GM18505 (cell line): ENCODE data around the gene BCAS4.

Experiments
- ATAC-seq: cut with Tn5 transposase; IDR thresholded peaks from one replicate; pipeline ENCODE4 v1.9.1; 2021; ENCODE audit not compliant: unreplicated experiment
- POLR2A ChIP-seq: IDR thresholded peaks from 4 replicates; pipeline ENCODE4 v1.6.1; 2011; ENCODE audit warnings: borderline replicate concordance; ENCODE audit not compliant: insufficient read depth, insufficient read length; ENCODE audit errors: extremely low read depth

BCAS4 gene

DNA sequence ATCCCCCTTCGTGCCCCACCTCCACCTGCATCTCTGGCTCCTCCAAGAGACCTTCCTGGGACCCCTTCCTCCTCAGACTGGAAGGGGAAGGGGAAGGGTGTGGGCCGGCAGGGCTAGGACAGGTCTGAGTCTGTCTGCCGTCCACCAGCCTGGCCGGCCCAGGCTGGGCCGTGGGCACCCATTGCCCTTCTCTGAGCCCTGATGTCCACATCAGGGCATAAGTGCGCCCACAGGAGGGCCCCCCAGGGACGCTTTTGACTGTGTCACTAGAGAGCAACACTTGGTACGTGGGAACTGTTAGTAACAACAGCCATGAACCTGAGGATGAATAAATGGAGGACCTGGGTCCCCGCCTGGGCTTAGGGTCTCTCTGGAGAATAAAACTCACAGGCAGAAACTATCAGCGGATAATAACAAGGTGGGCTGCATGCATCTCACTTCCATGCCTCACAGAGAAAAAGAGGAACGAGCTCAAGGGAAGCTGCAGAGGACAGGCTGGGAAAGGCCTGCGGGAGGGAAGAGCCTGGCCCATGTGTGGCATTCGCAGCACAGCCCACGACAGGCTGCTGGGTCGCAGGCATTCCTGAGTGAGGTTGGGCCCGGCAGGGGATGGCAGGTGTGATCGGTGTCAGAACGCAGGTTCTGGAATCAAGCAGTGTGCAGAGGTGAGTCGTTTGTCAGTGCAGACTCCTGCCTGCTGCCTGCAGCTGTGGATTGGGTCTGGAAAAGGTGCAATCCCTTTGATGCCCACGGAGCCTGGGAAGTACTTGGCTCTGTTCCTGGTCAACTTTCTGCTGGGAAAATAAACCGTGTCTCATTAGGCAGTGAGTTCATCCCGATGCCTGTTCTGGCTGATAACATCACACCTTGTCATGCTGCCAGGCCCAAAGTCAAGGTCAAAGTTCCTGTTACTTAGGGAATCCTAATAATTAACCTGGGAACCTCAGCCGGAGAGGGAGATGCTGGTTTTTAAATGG is 60.9 kb downstream of the BCAS4 start:
- no peak for TF ChIP-seq POLR2A
- no peak for ATAC-seq

DNA sequence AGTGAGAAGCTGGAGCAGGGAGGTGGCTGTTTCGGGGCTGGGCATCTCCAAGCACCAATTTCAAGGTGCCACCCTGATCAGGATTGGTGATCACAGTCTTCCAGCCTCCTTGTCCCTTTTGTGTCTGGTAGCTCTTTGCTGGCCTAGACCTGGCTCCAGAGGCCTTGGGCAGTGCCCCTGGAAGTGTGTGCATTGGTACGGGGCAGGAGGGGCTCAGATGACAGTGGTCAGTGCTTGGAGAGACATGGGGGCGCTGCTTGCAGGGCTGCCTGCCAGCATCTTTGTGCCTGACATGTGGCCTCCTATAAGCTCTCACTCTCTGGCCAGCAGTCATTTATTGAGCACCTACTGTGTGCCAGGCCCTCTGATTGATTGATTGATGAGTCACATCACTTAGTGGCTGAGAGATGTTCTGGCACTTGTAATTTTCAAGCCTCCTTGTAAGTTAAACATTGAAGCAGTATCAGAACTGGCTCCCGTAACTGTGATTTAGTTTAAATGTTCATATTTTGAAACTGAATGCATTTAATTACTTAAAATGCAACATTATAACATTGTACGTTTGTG is 61.7 kb downstream of the BCAS4 start:
- TF ChIP-seq POLR2A: no peak
- no peak for ATAC-seq

DNA sequence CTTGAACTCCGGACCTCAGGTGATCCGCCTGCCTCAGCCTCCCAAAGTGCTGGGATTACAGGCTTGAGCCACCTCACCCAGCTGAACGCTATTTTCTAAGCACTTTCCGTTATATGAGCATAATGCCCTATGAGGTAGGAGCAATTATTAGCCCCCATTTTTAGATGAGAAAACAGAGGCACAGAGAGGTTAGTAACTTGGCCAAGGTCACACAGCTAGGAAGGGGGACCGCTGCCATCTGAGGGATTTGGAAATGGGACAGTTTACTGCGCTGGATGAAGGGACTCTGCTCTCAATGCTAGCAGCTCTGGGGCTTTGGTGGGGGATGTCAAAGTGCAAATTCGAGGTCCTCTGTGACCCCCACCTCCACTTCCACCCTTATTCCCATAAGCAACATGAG is 62.5 kb downstream of the BCAS4 start:
- no peak for TF ChIP-seq POLR2A
- ATAC-seq: no peak

DNA sequence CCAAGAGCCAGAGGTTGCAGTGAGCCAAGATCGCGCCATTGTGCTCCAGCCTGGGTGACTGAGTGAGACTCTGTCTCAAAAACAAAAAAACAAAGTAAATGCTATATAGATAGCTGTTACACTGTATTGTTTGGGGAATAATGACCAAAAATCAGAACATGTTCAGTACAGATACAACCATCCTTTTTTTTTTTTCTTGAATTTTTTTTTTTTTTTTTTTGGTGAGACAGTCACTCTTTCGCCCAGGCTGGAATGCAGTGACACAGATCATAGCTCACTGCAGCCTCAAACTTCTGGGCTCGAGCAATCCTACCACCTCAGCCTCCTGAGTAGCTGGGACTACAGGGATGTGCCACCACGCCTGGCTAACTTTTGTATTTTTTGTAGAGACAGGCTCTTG is 63.7 kb downstream of the BCAS4 start:
- TF ChIP-seq POLR2A: no peak
- ATAC-seq: no peak

DNA sequence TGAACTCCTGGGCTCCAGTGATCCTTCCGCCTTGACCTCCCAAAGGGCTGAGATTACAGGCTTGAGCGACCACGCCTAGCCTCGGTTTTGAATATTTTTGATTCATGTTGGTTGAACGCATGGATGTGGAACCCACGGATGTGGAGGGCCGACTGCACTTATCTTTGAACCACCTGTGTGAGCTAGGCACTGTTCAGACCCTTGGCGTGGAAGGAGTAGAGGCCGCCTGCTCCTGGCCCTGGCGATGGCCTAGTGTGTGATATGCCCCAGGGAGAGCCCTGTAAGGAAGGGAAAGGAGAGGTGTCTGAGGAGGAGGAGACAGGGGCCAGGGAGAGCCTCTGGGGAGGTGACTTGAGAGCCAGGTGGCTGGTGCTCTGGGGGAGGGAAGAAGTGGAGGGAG is 64.3 kb downstream of the BCAS4 start:
- no peak for ATAC-seq
- no peak for TF ChIP-seq POLR2A

DNA sequence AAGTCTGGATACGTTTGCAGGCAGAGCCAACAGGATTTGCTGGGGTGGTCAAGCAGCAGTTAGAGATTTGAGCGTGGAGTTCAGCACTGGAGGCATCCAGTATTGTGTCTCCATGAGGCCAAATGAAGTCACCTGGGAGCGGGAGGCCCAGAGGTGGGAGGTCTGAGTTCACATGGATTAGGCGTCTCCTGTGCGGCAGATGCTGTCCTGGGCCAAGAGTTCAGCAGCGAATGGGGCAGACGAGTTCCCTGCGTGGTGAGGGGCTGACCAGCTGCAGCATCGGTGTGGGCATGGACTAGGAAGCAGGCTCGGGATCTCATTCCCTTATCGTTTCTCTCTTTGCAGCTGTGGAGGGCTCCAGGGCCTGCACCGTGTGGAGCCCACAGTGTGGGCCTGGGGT is 66.2 kb downstream of the BCAS4 start:
- TF ChIP-seq POLR2A: no peak
- ATAC-seq: no peak

DNA sequence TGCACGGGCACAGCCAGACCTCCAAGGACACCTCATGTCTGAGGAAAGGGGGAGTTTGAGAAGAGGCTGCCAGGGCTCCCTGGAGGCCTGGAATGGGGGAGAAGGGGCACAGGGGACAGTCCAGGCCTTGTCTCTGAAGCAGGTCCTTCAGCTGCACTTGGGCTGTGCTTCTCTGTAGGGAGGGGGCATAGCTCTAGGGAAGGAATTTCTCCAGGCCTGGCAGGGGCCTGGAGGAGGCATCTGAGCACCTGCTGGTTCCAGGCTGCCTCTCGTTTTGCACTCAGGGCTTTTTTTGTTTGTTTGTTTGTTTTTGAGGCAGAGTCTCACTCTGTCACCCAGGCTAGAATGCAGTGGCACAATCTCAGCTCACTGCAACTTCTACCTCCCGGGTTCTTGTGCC is 67.7 kb downstream of the BCAS4 start:
- ATAC-seq: no peak
- no peak for TF ChIP-seq POLR2A

DNA sequence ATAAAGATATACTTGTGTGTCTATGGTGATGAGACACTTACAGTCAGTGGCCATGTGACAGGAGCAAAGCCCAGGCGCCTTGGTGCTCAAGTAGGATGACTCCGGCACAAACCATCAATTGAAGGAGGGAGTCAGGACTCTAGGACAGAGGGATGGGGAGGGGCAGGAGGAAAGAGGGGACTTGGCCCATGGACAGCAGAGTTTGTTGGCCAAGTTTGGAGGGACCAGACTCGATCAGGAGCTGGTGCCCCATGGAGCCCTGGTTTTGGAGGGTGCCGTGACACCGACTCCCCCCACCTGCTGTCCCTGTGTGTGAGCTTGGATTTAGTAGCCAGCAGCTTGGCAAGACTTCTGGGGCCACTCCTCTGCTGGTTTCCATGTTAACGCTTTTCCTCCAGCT is 70.3 kb downstream of the BCAS4 start:
- no peak for TF ChIP-seq POLR2A
- ATAC-seq: no peak

DNA sequence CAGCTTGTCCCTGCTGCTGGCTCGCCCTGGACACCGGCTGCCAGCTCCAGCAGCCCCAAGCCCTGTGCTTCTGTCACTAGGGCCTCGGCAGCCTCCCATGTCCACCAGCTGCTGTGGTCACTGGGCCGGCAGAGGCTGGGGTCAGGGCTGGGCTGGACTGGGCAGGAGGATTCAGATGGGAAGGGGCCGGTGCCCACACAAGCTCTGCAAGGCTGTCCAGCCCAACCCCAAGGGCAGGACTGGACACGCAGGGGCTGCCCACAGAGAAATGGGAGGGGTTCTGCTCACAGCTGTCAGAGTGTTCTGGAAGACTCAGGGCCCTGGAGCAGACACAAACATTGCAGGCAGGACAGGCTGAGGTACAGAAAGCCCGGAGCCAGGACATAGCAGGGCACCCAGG is 70.7 kb downstream of the BCAS4 start:
- TF ChIP-seq POLR2A: no peak
- no peak for ATAC-seq

DNA sequence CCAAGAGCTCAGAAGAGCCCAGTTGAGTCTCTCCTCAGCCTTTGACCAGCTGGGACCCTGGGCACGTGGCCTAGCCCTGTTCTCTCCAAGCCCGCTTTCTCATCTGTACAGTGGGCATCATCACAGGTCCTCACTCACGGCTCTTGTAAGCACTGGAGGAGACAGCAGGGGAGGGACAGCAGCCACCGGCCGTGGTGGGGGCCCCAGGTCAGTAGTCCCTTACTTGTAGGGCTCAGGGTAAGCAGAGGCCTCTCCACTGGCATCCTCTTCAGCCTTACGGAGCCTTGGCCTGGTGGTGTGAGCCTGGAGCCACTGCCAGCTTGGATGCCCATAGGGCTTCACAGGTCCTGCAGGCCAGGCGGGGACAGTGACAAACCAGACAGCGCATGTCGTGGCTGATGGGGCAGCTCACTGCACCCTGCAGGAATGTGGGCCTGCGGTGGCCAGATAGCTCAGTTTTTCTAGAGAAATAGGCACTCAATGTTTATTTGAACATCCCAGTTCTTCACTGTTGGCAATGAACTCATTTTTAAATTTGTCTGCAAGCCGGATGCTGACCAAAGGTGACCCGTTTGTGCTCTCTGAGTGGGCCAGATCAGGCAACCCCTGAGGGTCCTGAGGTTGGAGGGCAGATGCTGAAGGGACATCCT is 71.3 kb downstream of the BCAS4 start:
- no peak for TF ChIP-seq POLR2A
- ATAC-seq: no peak

DNA sequence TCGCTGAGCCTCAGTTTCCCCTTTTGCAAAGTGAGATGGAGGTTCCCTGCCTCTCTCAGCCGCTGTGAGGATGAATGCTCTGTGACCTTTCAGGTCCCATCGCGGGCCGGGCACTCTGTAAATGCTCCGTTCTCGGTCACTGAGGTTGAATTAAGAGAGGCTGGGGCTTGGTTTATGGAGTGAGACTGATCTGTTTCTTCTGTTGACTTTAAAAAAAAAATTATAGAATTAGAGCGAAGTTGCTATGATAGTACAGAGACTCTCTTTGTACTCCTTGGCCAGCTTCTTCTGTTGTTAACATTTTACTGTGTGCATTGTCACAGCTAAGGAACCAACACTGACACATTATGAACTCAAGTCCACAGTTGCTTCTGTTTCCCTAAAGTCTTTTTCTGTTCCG is 72.0 kb downstream of the BCAS4 start:
- ATAC-seq: no peak
- peak; percentile 7 for TF ChIP-seq POLR2A

DNA sequence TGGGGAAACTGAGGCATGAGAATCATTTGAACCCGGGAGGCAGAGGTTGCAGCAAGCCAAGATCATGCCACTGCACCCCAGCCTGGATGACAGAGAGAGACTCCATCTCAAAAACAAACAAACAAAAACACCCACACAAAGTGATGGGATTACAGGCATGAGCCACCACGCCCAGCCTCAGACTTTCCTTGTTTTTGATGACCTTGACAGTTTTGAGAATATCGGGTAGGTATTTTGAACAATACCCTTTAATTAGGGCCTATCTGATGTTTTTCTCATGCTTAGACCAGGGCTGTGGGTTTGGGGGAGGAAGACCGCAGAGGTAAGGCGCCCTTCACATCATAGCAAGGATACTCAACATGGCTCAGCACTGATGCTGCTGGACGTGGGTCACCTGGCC is 72.9 kb downstream of the BCAS4 start:
- no peak for ATAC-seq
- TF ChIP-seq POLR2A: no peak

DNA sequence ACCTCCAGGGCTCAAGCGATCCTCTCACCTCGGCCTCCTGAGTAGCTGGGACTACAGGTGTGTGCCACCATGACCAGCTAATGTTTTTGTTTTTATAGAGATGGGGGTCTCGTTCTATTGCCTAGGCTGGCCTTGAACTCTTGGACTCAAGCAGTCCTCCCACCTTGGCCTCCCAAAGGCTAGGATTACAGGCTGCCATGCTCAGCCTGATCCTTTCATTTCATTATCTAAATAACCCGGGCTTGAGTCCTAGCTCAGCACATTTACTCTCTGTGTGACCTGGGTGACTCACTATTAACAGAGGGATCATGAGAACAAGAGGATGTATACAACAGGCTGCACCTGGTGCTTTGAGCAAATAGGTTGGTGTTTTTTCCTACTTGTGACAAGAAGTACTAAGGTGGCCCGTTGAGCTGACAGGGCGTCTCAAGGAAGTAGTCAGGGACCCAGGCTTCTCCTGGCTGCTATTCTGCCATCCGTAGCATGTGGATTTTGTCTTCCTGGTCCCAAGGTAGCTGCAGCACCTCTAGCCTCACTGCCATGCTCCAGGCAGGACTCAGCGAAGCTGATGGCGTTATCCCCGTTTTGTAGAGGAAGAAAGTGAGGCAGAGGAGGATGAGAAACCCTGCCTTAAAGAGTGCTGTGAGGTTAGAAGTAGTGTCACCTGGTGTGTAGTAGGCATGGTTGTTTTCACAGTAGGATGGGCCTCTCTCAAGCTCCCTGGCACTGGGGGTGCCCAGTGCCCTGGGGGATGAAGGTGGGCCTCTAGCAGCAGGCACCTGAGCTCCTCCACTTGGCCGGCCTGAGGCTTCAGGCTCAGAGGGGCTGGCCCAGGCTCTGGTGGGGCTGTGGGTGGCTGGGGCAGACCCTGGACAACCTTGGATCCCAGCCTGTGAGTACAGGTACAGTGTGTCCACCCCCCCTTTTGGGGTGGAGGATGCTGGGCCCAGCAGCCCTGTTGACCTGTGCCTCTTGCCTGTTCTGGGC is 73.9 kb downstream of the BCAS4 start:
- ATAC-seq: no peak
- TF ChIP-seq POLR2A: no peak
